DMS114 treated with DMSO at 0.1 percent for 48 hours (cell line): ENCODE measurements around the gene RAB42.

Experiments used
- DNase-seq: peaks from one replicate; lab custom pipeline; 2025; ENCODE audit not compliant: unreplicated experiment; lab: John Stamatoyannopoulos, UW

The RAB42 gene

GRCh38 chr1:28644494-28644893, 52.4 kb downstream of the RAB42 start:
- no peak for DNase-seq
